ENCODE data around the gene DDX42. TPM values are rescaled to one million over a fixed set of nuclear protein-coding genes. Genes with fewer than 3 reads are reported as not detected.
A peak's percentile ranks its signal among the peaks of the same experiment; 100 is the strongest.

The DDX42 gene
- total RNA-seq, 2 donors from 2014 or later, result 92.9 to 157 TPM

- H3K36me3 ChIP-seq, result peaks cover 83% of the 10 kb centered on the region
- no peaks in the 10 kb centered on the region for H3K9me3 ChIP-seq
- no peak overlapping the region for H3K27ac ChIP-seq
- no peaks in the 10 kb centered on the region for H3K27me3 ChIP-seq (replicated peaks; ENCODE audit: insufficient read depth)
- no peak for TF ChIP-seq CTCF (IDR thresholded peaks at IDR 0.05)
- ATAC-seq (ENCODE audit: insufficient number of reproducible peaks, low FRiP score, low read depth), result no peak
- DNase-seq (ENCODE audit: low spot score), result no peak
- H3K4me1 ChIP-seq (ENCODE audit: control insufficient read depth in 1 of 2, low read depth in 2 of 2), result peaks cover 8 to 10% of the 10 kb centered on the region in 2 donors
- no peak overlapping the region for H3K4me3 ChIP-seq
Observed at GRCh38 chr17:63821804-63822203, 47.8 kb downstream of the DDX42 start.

- H3K4me1 ChIP-seq (ENCODE audit: control insufficient read depth in 1 of 2, low read depth in 2 of 2), result peaks cover 8 to 10% of the 10 kb centered on the region in 2 donors
- no peaks in the 10 kb centered on the region for H3K9me3 ChIP-seq
- no peak for TF ChIP-seq CTCF (IDR thresholded peaks at IDR 0.05)
Observed at GRCh38 chr17:63822537-63822936, 48.6 kb downstream of the DDX42 start.

GRCh38 chr17:63823659-63824331 is 49.8 kb downstream of the DDX42 start:
- H3K27ac ChIP-seq, result no peak overlapping the region
- peaks cover 12 to 19% of the 10 kb centered on the region in 2 donors for H3K4me1 ChIP-seq (ENCODE audit: control insufficient read depth in 1 of 2, low read depth in 2 of 2)
- peaks cover 65% of the 10 kb centered on the region for H3K36me3 ChIP-seq
- no peaks in the 10 kb centered on the region for H3K27me3 ChIP-seq (replicated peaks; ENCODE audit: insufficient read depth)
- TF ChIP-seq CTCF (IDR thresholded peaks at IDR 0.05), result no peak
- no peak for DNase-seq (ENCODE audit: low spot score)
- no peaks in the 10 kb centered on the region for H3K9me3 ChIP-seq
- H3K4me3 ChIP-seq, result no peak overlapping the region
- ATAC-seq (ENCODE audit: insufficient number of reproducible peaks, low FRiP score, low read depth), result no peak

More at GRCh38 chr17:63822537-63822936, 48.6 kb downstream of the DDX42 start:
- H3K27me3 ChIP-seq (replicated peaks; ENCODE audit: insufficient read depth), result no peaks in the 10 kb centered on the region
- peaks cover 76% of the 10 kb centered on the region for H3K36me3 ChIP-seq
- H3K27ac ChIP-seq, result no peak overlapping the region
- no peak overlapping the region for H3K4me3 ChIP-seq
- no peak for ATAC-seq (ENCODE audit: insufficient number of reproducible peaks, low FRiP score, low read depth)
- DNase-seq (ENCODE audit: low spot score), result no peak

GRCh38 chr17:63824362-63824761 is 50.4 kb downstream of the DDX42 start:
- H3K4me3 ChIP-seq, result no peak overlapping the region
- TF ChIP-seq CTCF (IDR thresholded peaks at IDR 0.05), result no peak
- H3K9me3 ChIP-seq, result no peaks in the 10 kb centered on the region
- DNase-seq (ENCODE audit: low spot score) (no peak), ATAC-seq (ENCODE audit: insufficient number of reproducible peaks, low FRiP score, low read depth) (no peak)
- peaks cover 12 to 25% of the 10 kb centered on the region in 2 donors for H3K4me1 ChIP-seq (ENCODE audit: control insufficient read depth in 1 of 2, low read depth in 2 of 2)
- peaks cover 63% of the 10 kb centered on the region for H3K36me3 ChIP-seq
- H3K27me3 ChIP-seq (replicated peaks; ENCODE audit: insufficient read depth), result no peaks in the 10 kb centered on the region
- H3K27ac ChIP-seq, result no peak overlapping the region

GRCh38 chr17:63826468-63827001 is 52.6 kb downstream of the DDX42 start:
- DNase-seq (ENCODE audit: low spot score), result no peak
- H3K36me3 ChIP-seq, result peaks cover 64% of the 10 kb centered on the region
- peak overlapping the region; percentile 76 to 87 for H3K27ac ChIP-seq
- H3K4me1 ChIP-seq (ENCODE audit: control insufficient read depth in 1 of 2, low read depth in 2 of 2), result peaks cover 12 to 31% of the 10 kb centered on the region in 2 donors
- no peaks in the 10 kb centered on the region for H3K27me3 ChIP-seq (replicated peaks; ENCODE audit: insufficient read depth)
- H3K4me3 ChIP-seq, result peak overlapping the region; percentile 88
- no peaks in the 10 kb centered on the region for H3K9me3 ChIP-seq
- no peak for ATAC-seq (ENCODE audit: insufficient number of reproducible peaks, low FRiP score, low read depth)
- no peak for TF ChIP-seq CTCF (IDR thresholded peaks at IDR 0.05)
